ENCODE results near the gene BNIP1.

GRCh38 chr5:173148354-173148753 lies 4.0 kb downstream of the BNIP1 start:
- TF ChIP-seq CTCF (IDR thresholded peaks at IDR 0.05) = no peak
- no peak for TF ChIP-seq POLR2A (IDR thresholded peaks at IDR 0.05)
